Measurements from ENCODE around the gene SNAP29.
A peak's percentile ranks its signal among the peaks of the same experiment; 100 is the strongest.
"Not testable (repeated sequence)": the region's sequence is repeated elsewhere in the genome, so short reads cannot be mapped to it uniquely, and the experiment has no call there.

Gene SNAP29

DNA sequence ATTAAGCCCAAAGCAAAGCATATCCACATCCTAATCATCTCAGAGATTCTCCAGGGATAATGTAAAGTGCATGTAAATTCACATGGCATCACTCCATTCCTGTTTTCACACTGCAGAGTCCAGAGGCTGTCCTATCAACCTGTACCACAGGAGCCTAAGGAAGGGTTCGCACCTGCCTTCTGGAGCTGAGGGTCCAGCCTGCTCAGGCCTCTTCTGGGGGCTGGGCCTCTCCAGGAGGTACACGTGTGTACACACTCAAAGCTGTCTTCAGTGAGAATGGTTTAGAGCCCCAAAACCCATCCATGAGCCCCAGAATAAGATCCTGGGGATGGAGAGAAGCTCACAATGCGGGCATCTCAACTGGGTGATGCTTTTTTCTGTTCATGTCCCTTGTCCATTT lies 24.1 kb upstream of the SNAP29 start:
- DNase-seq (ENCODE audit: low read depth in 2 of 2) = no peak

DNA sequence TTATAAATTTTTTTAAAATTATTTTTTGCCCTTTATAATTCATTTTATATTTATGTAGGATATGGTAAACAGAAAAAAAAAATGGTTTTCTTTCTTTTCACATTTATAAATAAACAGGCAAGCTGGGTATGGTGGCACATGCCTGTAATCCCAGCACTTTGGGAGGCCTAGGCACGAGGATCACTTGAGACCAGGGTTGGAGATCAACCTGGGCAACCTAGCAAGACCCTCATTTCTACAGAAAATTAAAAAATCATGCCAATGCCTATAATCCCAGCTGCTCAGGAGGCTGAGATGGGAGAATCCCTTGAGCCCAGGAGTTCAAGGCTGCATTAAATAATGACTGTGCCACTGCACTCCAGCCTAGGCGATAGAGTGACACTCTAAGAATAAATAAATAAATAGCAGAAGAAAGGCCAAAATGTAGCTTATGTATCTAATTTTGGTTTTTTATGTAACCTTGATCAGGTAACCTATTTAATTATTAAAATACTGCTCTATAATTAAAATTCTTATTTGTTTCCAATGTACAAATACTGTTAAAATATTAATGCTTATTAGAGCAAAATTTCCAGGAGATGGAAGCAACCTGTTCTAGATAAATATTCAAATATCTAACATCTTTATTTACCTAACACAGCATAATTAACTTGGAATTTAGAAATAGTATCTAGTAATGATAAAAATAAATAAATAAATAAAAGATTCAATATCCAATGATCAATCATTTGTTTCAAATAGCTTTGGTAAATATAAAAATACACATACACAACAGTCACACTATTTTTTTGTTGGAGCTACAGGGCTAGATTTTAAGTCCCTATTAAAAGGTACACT lies 21.6 kb upstream of the SNAP29 start:
- DNase-seq (ENCODE audit: low read depth in 2 of 2) = no peak

DNA sequence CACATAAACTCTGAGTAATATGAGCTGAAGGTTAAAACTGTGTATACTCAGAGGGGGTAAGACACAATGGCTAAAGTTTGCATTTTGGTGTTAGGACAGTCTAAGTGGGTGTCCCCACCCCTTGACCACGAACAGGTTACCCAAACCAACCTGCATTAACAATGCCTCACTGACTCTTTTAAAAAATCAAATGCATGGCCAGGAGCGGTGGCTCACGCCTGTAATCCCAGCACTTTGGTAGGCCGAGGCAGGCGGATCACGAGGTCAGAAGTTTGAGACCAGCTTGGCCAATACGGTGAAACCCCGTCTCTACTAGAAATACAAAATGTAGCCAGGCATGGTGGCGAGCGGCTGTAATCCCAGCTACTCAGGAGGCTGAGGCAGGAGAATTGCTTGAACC lies 19.5 kb upstream of the SNAP29 start:
- not testable (repeated sequence) for DNase-seq (ENCODE audit: low read depth in 2 of 2)

GRCh38 chr22:20839837-20840645 lies 18.8 kb upstream of the SNAP29 start:
- DNase-seq (ENCODE audit: low read depth in 2 of 2) = no peak

GRCh38 chr22:20840646-20841371 lies 18.0 kb upstream of the SNAP29 start:
- no peak for DNase-seq (ENCODE audit: low read depth in 2 of 2)

GRCh38 chr22:20843501-20843900 lies 15.3 kb upstream of the SNAP29 start:
- no peak for DNase-seq (ENCODE audit: low read depth in 2 of 2)

DNA sequence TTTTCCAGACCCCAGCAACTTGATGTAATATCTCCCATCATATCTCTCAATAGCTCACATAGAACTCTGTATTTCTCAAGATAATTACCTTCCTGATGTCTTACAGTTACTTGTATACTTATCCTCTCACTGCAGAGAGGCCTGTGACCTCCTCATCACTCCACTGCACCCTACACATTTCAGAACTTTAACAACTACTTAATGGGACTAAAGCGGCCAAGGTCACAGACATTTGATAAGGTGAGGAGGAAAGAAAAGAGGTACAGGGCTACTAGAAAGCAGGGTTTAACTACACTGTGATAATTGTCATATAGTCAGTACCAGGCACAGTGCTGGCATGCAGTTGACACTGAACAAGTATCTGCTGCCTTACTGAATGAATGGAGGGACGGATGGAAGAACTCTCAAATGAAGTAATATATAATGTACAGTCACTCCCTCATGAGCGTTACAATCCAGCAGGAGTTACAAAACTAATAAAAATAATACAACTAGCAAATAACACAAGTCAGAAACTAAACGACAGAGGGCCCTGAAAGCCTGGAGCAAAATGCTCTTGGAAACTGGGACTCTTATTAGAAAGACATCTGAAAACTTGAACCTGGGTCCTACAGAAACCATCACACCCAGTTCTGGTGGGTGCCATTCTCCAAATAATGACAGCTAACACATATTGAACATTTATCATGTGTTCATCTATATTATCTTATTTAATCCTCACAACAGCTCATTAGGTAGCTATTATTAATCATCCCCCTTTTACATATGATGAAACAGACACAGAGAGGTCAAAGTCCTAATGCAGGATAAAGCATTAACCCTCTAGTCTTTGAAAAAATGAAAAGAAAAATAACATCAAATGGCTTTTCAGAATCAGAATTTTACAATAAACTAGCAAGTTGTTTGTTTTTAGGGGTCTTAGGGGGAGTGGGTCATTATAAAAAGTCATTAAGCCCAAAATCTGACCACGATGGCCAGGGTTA lies 14.5 kb upstream of the SNAP29 start:
- no peak for DNase-seq (ENCODE audit: low read depth in 2 of 2)

- no peak for DNase-seq (ENCODE audit: low read depth in 2 of 2)
These were observed 11.4 kb upstream of the SNAP29 start for GRCh38 chr22:20847318-20847822.

- DNase-seq (ENCODE audit: low read depth in 2 of 2) = no peak
These were observed 6.7 kb upstream of the SNAP29 start for GRCh38 chr22:20852076-20852475.

DNA sequence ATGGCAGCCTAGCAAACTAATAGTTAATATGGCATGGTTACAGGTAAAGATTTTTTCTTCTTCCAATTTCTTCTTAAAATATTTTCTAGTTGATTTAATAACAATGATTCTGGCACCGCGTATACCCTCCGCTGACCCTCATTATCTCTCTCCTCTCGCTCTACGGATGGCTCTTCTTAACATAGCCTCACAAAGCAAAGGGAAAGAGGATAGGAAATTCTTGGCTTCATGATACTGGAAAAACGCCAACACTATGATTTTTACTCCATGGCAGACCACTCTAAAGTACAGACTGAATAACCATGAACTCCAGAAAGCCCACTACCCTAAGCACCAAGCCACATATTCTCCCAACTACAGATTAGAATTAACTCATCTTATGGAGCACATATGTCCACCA lies 6.3 kb upstream of the SNAP29 start:
- no peak for DNase-seq (ENCODE audit: low read depth in 2 of 2)

DNA sequence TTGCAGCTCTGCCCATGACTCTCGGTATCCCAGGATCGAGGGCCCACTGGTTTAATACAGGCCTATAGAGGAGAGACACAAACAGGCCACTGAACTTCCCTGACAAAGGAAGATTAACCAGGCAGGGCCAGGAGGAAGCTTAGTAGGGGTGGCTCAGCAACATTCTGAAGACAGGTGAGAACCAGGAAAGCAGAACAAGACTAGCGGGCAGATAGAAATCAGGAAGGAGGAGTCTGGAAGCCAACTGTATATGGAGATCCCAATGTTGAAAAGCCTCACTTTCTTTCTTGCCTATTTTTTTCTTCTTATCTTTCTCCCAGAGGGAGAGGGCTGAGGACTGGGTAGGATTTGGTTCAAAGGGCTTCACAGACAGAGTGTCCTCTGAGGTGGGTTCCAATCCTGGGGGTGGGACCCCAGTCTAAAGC lies 5.6 kb upstream of the SNAP29 start:
- no peak for DNase-seq (ENCODE audit: low read depth in 2 of 2)

GRCh38 chr22:20857247-20857643 lies 1.6 kb upstream of the SNAP29 start:
- DNase-seq (ENCODE audit: low read depth in 2 of 2) = no peak

- DNase-seq (ENCODE audit: low read depth in 2 of 2) = peak; percentile 77 to 84
These were observed 781 bp upstream of the SNAP29 start for GRCh38 chr22:20857838-20858614.

- DNase-seq (ENCODE audit: low read depth in 2 of 2) = no peak
These were observed 808 bp downstream of the SNAP29 start for GRCh38 chr22:20859615-20860014.

DNA sequence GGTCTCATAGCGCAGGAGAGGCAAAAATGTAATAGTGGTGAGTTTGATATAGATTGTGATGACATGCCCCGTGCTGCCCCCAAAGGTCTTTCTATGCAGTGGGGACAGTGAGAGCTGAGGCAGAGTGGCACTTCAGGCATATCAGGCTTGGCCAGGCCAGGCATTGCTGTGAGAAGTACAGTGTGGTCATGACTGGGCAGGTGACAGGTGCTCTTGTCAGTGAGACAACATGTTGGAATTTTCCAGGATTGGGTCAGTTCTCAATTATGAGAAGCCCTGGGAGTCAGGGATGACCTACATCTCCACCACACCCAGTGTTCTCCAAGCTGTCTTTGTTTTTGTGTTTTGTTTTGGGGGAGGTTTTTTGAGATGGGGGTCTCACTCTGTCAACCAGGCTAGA lies 3.7 kb downstream of the SNAP29 start:
- no peak for DNase-seq (ENCODE audit: low read depth in 2 of 2)

- DNase-seq (ENCODE audit: low read depth in 2 of 2) = no peak
These were observed 4.6 kb downstream of the SNAP29 start for GRCh38 chr22:20863366-20863765.

GRCh38 chr22:20864186-20864908 lies 5.5 kb downstream of the SNAP29 start:
- DNase-seq (ENCODE audit: low read depth in 2 of 2) = no peak

- DNase-seq (ENCODE audit: low read depth in 2 of 2) = no peak
These were observed 6.5 kb downstream of the SNAP29 start for GRCh38 chr22:20865331-20865730.

- no peak for DNase-seq (ENCODE audit: low read depth in 2 of 2)
These were observed 7.2 kb downstream of the SNAP29 start for GRCh38 chr22:20865875-20866445.
